GM21526 (cell line): ENCODE measurements around the gene GJB3.
"Not testable (repeated sequence)": the region's sequence is repeated elsewhere in the genome, so short reads cannot be mapped to it uniquely, and the experiment has no call there.

ENCODE experiments used
- ATAC-seq: cut with Tn5 transposase; IDR thresholded peaks from one replicate; pipeline ENCODE4 v1.9.1; 2021; ENCODE audit warnings: moderate library complexity; ENCODE audit not compliant: unreplicated experiment, low FRiP score

Gene GJB3

GRCh38 chr1:34784751-34785221 lies 3.8 kb downstream of the GJB3 start:
- no peak for ATAC-seq

DNA sequence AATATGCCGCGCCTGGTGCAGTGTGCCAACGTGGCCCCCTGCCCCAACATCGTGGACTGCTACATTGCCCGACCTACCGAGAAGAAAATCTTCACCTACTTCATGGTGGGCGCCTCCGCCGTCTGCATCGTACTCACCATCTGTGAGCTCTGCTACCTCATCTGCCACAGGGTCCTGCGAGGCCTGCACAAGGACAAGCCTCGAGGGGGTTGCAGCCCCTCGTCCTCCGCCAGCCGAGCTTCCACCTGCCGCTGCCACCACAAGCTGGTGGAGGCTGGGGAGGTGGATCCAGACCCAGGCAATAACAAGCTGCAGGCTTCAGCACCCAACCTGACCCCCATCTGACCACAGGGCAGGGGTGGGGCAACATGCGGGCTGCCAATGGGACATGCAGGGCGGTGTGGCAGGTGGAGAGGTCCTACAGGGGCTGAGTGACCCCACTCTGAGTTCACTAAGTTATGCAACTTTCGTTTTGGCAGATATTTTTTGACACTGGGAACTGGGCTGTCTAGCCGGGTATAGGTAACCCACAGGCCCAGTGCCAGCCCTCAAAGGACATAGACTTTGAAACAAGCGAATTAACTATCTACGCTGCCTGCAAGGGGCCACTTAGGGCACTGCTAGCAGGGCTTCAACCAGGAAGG lies 4.3 kb downstream of the GJB3 start:
- no peak for ATAC-seq

DNA sequence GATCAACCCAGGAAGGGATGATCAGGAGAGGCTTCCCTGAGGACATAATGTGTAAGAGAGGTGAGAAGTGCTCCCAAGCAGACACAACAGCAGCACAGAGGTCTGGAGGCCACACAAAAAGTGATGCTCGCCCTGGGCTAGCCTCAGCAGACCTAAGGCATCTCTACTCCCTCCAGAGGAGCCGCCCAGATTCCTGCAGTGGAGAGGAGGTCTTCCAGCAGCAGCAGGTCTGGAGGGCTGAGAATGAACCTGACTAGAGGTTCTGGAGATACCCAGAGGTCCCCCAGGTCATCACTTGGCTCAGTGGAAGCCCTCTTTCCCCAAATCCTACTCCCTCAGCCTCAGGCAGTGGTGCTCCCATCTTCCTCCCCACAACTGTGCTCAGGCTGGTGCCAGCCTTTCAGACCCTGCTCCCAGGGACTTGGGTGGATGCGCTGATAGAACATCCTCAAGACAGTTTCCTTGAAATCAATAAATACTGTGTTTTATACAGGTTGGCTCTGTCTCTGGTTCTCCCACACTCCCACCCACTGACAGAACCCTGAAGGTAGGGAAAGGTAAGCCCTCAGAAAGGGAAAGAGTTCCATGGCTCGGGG lies 5.0 kb downstream of the GJB3 start:
- ATAC-seq = no peak

DNA sequence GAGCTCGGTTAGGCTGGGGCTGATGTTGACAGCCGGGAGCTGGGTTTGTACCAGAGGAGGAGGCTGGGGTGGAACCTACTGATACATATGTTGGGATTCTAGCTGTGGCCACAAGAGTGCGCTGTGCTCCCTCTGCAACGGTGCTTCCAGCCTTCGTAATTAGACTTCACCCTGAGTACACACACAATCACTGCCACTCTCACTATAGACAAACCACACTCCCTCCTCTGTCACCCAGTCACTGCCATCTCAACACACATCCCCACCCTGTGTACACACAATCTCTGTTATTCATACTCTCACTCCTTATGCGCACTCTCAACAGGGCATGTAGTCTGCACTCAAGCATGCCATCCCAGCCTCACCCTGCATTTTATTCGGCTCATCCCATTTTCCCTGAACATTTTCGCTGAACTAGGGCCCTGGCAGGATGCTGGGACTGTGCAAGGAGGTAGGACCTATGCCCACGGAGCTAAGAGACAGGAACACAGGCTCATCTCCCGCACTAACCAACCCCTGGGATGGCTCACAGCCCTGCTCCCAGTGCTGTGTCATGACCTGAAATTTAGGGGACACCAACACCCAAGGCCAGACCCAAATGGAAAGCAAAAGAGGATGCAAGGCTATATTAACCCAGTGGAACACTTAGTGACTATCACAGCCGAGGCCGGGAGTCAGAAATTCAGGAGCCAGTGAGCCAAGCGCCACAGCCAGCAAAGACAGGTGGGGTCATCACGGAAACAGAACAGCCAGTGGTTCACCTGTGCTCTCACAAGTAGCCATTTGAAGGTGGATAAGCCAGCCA lies 5.7 kb downstream of the GJB3 start:
- ATAC-seq = no peak

DNA sequence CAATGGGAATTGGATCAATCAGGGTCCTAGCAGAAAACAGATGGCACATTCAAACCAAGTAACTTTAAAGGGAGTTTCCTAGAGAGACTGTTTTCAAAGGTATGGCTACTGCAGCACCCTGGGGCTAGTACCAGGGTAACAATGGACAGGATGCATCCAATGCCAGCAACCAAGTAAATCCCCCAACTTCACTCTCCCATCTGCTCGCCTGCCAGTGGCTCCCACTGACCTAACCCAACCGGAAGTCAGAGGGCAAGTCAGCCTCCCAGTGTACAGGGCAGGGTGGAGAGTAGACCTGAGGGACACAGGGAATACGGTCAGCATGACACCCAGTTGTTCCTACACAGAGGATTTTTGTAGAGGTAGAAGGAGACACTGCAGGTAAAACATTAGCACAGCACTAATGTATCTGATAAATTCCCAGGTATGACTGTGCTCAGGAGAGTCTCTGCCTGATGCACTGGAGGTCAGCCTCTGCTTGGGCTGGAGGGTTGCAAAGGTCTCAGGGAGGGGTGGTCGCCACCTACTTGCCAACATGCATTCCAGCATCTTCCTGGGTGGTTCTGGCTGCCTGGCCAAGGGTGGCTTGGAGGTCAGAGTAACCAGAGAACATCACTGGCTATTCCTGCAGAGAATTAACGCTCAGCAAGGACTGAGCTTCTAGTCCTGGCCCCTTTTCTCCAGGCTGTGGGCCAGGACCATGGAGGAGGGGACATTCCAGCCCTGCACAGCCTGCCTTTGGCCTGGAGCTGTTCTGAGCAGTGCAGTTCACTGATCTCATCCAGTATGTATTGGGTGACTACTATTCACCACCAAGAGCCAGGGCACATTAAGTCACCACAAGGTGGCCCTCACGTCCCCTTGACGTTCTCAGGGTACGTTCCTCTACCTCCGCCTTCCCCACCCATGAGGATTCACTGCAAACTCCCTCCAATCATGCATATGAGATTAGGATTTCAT lies 6.7 kb downstream of the GJB3 start:
- no peak for ATAC-seq

DNA sequence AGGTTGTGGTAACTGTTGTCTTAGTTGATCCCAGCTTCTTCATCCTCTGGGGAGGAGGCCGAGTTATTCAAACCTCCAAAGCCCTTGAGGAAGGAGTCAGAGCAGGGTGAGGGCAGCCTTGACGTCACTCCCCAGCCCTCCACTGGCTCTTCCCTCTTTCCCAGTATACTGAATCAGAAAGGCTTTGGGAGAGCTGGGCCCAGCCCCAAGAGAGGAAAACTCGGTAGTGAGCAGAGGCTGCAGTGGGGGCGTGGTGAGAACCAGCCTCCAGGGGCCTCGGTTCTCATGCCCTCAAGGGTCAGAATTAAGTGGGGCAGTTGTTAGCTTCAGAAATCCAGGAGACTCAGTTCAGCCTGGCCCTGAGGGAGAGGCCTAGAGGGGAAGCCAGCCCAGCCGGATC lies 10.0 kb downstream of the GJB3 start:
- ATAC-seq = no peak

GRCh38 chr1:34792424-34792823 lies 11.4 kb downstream of the GJB3 start:
- ATAC-seq = no peak

DNA sequence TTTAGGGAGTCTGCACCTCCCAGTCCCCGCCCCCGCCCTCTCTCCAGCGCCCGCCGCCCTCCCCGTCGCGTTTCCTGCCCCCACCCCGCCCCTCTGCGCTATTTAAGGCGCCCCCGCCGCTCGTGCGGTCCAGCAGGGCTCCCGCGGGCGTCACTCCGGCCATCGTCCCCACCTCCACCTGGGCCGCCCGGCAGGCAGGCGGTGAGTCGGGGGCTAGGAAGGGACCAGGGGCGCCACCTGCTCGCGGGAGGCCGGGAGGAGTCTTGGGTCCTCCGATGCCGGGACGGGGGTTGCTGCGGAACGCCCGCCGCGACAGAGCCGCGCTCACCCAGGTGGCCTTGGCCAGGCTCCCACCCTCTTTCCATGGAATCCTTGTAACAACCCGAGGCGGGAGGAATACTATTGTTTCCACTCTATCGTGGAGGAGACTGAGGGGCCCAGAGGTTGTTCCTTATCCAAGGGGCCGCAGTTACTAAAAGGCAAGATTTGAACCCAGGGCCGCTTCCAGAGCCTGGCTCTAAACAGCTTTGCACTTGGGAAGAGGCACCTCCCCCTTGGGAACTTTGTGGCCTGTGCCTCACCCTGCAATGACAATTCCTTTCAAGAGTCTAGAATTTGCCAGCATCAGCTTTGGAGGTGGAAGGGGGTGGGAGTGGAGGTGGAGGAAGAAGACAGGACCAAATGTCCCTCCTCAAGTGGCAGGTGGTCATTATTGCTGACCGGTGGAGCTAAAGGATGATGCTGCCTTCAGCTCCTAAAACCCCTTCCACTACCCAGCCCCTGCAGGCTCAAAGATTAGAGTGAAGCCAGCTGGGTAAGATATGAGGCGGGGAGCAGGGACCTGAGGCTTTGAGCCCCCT lies 12.1 kb downstream of the GJB3 start, which contains the start of gene GJA4:
GJA4 (plus strand) TSS at position 132 of the 860 bp plus-strand sequence. CDS start 1,215 bp downstream, outside the sequence.
- ATAC-seq = no peak

DNA sequence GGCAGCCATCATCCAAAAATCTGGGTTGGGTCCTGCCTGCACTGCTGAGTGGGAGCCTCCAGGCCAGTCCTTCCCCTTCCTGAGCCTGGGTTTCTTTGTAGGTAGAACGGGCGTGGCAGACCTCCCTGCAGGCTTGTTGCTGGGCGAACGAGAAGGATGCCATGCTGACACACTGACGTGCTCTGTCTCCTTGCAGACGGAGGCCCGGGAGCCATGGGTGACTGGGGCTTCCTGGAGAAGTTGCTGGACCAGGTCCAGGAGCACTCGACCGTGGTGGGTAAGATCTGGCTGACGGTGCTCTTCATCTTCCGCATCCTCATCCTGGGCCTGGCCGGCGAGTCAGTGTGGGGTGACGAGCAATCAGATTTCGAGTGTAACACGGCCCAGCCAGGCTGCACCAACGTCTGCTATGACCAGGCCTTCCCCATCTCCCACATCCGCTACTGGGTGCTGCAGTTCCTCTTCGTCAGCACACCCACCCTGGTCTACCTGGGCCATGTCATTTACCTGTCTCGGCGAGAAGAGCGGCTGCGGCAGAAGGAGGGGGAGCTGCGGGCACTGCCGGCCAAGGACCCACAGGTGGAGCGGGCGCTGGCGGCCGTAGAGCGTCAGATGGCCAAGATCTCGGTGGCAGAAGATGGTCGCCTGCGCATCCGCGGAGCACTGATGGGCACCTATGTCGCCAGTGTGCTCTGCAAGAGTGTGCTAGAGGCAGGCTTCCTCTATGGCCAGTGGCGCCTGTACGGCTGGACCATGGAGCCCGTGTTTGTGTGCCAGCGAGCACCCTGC lies 13.2 kb downstream of the GJB3 start:
- no peak for ATAC-seq

GRCh38 chr1:34794790-34795180 lies 13.8 kb downstream of the GJB3 start:
- ATAC-seq = no peak

- no peak for ATAC-seq
These were observed 14.9 kb downstream of the GJB3 start for GRCh38 chr1:34795916-34796315.

- no peak for ATAC-seq
These were observed 16.0 kb downstream of the GJB3 start for GRCh38 chr1:34796990-34797389.

DNA sequence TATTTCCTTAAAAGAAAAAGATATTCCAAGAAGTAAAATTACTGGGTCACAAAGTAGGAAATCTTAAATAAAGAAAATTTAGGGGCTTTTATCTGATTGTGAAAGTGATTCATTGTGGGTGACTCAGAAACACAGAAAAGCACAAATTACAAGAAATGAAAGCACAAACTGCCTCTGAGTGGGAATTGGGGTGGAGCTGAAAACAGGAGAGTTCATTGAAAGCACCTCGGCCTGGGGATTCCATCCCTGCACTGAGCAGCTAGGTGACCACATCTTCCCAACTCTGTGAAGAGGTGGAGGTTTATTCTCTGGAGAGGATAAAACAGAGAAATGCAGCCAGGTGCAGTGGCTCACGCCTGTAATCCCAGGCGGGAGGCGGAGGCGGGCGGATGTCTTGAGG lies 19.2 kb downstream of the GJB3 start:
- no peak for ATAC-seq

- no peak for ATAC-seq
These were observed 22.8 kb downstream of the GJB3 start for GRCh38 chr1:34803770-34804169.

DNA sequence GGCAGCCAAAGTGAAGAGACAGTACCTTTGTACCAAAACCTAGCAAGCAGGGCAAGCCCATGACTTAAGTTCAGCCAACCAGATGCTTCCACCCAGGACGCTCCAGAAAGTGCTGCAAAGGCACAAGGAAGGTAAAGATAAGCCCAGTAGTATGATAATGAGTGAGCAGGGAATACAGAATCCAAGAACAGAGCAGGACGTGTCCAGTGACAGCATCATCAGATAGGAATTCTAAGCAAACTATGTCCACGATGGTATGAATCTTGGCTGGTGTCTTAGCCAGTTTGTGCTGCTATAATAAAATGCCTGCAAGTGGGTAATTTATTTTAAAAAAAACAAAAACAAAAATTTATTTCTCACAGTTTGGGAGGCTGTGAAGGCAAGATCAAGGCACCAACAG lies 25.4 kb downstream of the GJB3 start:
- no peak for ATAC-seq

- no peak for ATAC-seq
These were observed 27.2 kb downstream of the GJB3 start for GRCh38 chr1:34808051-34808810.

DNA sequence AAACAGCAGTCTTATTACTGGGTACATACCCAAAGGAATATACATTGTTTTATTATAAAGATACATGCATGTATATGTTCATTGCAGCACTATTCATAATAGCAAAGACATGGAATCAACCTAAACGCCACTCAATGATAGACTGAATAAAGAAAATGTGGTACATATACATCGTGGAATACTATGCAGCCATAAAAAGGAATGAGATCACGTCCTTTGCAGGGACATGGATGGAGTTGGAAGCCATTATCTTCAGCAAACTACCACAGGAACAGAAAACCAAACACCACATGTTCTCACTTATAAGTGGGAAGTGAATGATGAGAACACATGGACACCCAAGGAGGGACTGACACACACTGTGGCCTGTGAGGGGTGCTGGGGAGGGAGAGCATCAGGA lies 29.8 kb downstream of the GJB3 start:
- ATAC-seq = not testable (repeated sequence)

GRCh38 chr1:34816332-34816731 lies 35.3 kb downstream of the GJB3 start:
- ATAC-seq = no peak
